K562 (cell line): Measurements from ENCODE around the gene TXK. TPM values are rescaled to one million over a fixed set of nuclear protein-coding genes. Genes with fewer than 3 reads are reported as not detected.
A peak's percentile ranks its signal among the peaks of the same experiment; 100 is the strongest.

ENCODE experiments used
- CTCF ChIP-seq, 3 experiments: IDR thresholded peaks in 2 of 3; conservative IDR thresholded peaks in 1 of 3; 2 replicates each; pipeline ENCODE4 v1.5.1; 2011 to 2012; ENCODE audit warnings: low read length in 3 of 3, mild to moderate bottlenecking in 3 of 3, control low read depth in 2 of 3, improper control_type of control experiment in 1 of 3, inconsistent platforms in 1 of 3, low read depth in 1 of 3, mixed read lengths in 1 of 3, moderate library complexity in 1 of 3; ENCODE audit not compliant: insufficient read depth in 2 of 3
- ETS2 ChIP-seq: IDR thresholded peaks from 2 replicates; pipeline ENCODE4 v1.6.1; 2016; ENCODE audit warnings: borderline replicate concordance, missing genetic modification characterization, mild to moderate bottlenecking, moderate library complexity, missing compliant biosample characterization; ENCODE audit not compliant: poor library complexity, severe bottlenecking
- FOXK2 ChIP-seq, 2 experiments: fragments of 450-650 bp; IDR thresholded peaks in 1 of 2; conservative IDR thresholded peaks in 1 of 2; 2 replicates each; pipeline ENCODE4 v1.6.1; 2016; ENCODE audit warnings: low read depth in 2 of 2, mild to moderate bottlenecking in 1 of 2
- FUS ChIP-seq: fragments of 200-400 bp; formaldehyde crosslinking; optimal IDR thresholded peaks from 2 replicates; pipeline ENCODE3; 2017; ENCODE audit warnings: low read depth, low read length
- JUN ChIP-seq, 2 experiments: sonication (generic) in 1 of 2; formaldehyde crosslinking in 1 of 2; IDR thresholded peaks; 2 replicates each; pipeline versions ENCODE4 v1.6.1 to v1.8.0; 2012 to 2022; ENCODE audit warnings: borderline replicate concordance in 2 of 2, mild to moderate bottlenecking in 2 of 2, improper control_type of control experiment in 1 of 2, low read depth in 1 of 2, low read length in 1 of 2, missing genetic modification reagents in 1 of 2
- NFATC3 ChIP-seq: fragments of 450-650 bp; IDR thresholded peaks from 2 replicates; pipeline ENCODE4 v1.6.1; 2017; ENCODE audit warnings: mild to moderate bottlenecking
- SMARCA5 ChIP-seq: fragments of 450-650 bp; IDR thresholded peaks from 2 replicates; pipeline ENCODE4 v1.6.1; 2016
- TCF15 ChIP-seq: fragments of 250-450 bp; sonication (Bioruptor Pico); IDR thresholded peaks from 2 replicates; pipeline ENCODE4 v1.8.0; 2022; ENCODE audit warnings: moderate library complexity, mild to moderate bottlenecking, inconsistent platforms
- XRCC4 ChIP-seq: IDR thresholded peaks from one replicate; pipeline ENCODE4 v1.6.1; 2011; ENCODE audit not compliant: insufficient read depth, insufficient read length; ENCODE audit errors: extremely low read depth
- ZBTB11 ChIP-seq, 3 experiments: fragments of 200-800 bp in 1 of 3; fragments of 250-450 bp in 1 of 3; fragments of 450-650 bp in 1 of 3; sonication (Bioruptor Pico) in 1 of 3; sonication (Bioruptor generic) in 1 of 3; formaldehyde crosslinking in 1 of 3; IDR thresholded peaks; 2 replicates each; pipeline versions ENCODE4 v1.6.1 to v1.8.0; 2016 to 2022; ENCODE audit warnings: mild to moderate bottlenecking in 2 of 3, missing genetic modification characterization in 2 of 3, missing compliant biosample characterization in 1 of 3, moderate library complexity in 1 of 3
- ZNF311 ChIP-seq: fragments of 250-450 bp; sonication (Bioruptor Pico); IDR thresholded peaks from 2 replicates; pipeline ENCODE4 v1.4.0; 2020; ENCODE audit warnings: mild to moderate bottlenecking, moderate library complexity
- ZNF354B ChIP-seq: fragments of 250-450 bp; sonication (Bioruptor Pico); IDR thresholded peaks from 2 replicates; pipeline ENCODE4 v1.4.0; 2020
- ZNF609 ChIP-seq: sonication (generic); formaldehyde crosslinking; IDR thresholded peaks from 2 replicates; pipeline ENCODE4 v1.8.1; 2023; ENCODE audit warnings: missing genetic modification reagents, mild to moderate bottlenecking, borderline replicate concordance
- ZNF780A ChIP-seq: fragments of 250-450 bp; sonication (Bioruptor Pico); IDR thresholded peaks from 2 replicates; pipeline ENCODE4 v1.5.0; 2021; ENCODE audit warnings: mild to moderate bottlenecking
- ZNF830 ChIP-seq: fragments of 250-450 bp; sonication (Bioruptor Pico); IDR thresholded peaks from 2 replicates; pipeline ENCODE4 v1.5.0; 2021; ENCODE audit warnings: mild to moderate bottlenecking
- polyA plus RNA-seq, 8 experiments: library from polyadenylated mRNA; depleted of rRNA in 4 of 8; stranded (reverse) in 5 of 8; unstranded in 3 of 8; fragments of >200 nt; fragmentation: Nextera tagmentation in 2 of 8; fragmentation: Illumina TruSeq in 1 of 8; extraction: Ambion mirVana in 2 of 8; extraction: Trizol in 1 of 8; gene quantifications; 2 replicates each; pipeline versions ENCODE4 v1.2.1 to v1.2.3, GENCODE V29; 2011 to 2014; ENCODE audit warnings: inconsistent platforms in 1 of 8, missing spikeins in 1 of 8
- total RNA-seq, 7 experiments: library from RNA; depleted of rRNA in 6 of 7; stranded (reverse); fragments of >200 nt in 6 of 7; fragmentation: Illumina TruSeq in 2 of 7; extraction: Trizol in 2 of 7; gene quantifications; 2 replicates each; pipeline versions ENCODE4 v1.2.1 to v1.2.3, GENCODE V29; 2011 to 2021; ENCODE audit warnings: low replicate concordance in 1 of 7

Gene TXK
- total and polyA plus RNA-seq, 9 of the 15 experiments (the other 6 are each of a cell fraction or from before 2014, with no cell fraction given): 0.24 to 1.1 (median 0.45) TPM; not detected in 1

- 0 out of 2 replicates have a peak, but pooled peaks have one; percentile 39 for TF ChIP-seq JUN (IDR thresholded peaks at IDR 0.05; ENCODE audit: borderline replicate concordance, low read depth, low read length)
- TF ChIP-seq JUN (CRISPR knock-in tag; IDR thresholded peaks at IDR 0.05; ENCODE audit: borderline replicate concordance): no peak
- TF ChIP-seq ZNF311: no peak
- no peak for TF ChIP-seq ZNF830
- no peak for TF ChIP-seq TCF15
- no peak for TF ChIP-seq ZNF609 (CRISPR knock-in tag)
- TF ChIP-seq FUS: no peak
- TF ChIP-seq NFATC3: no peak
- no peak for TF ChIP-seq XRCC4
- TF ChIP-seq ZBTB11 (CRISPR knock-in tag; IDR thresholded peaks at IDR 0.05): no peak
- TF ChIP-seq CTCF (IDR thresholded peaks at IDR 0.05 in 2 of 3, conservative IDR thresholded peaks at IDR 0.05 in 1 of 3; ENCODE audit: insufficient read depth in 2 of 3, low read depth in 1 of 3, low read length in 3 of 3): no peak
- no peak for TF ChIP-seq SMARCA5
- no peak for TF ChIP-seq ZNF354B (CRISPR knock-in tag)
- no peak for TF ChIP-seq ETS2 (tag)
- TF ChIP-seq ZNF780A (CRISPR knock-in tag): no peak
- no peak for TF ChIP-seq FOXK2 (conservative IDR thresholded peaks at IDR 0.05 in 1 of 2, IDR thresholded peaks at IDR 0.05 in 1 of 2; ENCODE audit: low read depth in 2 of 2)
These were observed 40.0 kb downstream of the TXK start (continued) for GRCh38 chr4:48093991-48094416.
